LNCAP (cell line): ENCODE data around the gene WIPI1.

Source experiments
- CTCF ChIP-seq: fragments of 450-650 bp; IDR thresholded peaks from 2 replicates; pipeline ENCODE4 v1.5.1; 2017; ENCODE audit warnings: mild to moderate bottlenecking

WIPI1 gene

DNA sequence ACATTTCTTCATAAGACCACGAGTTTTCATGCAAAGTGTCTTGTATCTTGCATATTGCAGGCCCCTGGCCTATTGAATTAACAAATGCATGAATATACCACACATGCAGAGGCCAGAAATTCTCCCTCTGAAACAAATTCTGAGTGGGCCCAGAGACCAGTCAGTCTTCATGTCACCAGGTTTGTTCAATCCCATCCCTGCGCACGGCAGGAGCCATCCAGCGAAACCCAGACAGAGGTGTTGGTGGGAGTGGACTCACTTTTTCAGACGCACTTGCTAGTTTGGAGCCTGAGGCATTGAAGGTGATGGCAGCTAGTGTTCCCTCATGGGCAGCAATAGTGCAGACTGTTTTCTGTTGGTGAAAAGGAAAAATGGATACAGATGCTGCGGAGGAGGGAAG, 21.9 kb downstream of the WIPI1 start:
- no peak for TF ChIP-seq CTCF

GRCh38 chr17:68433911-68434508, 23.3 kb downstream of the WIPI1 start:
- no peak for TF ChIP-seq CTCF

DNA sequence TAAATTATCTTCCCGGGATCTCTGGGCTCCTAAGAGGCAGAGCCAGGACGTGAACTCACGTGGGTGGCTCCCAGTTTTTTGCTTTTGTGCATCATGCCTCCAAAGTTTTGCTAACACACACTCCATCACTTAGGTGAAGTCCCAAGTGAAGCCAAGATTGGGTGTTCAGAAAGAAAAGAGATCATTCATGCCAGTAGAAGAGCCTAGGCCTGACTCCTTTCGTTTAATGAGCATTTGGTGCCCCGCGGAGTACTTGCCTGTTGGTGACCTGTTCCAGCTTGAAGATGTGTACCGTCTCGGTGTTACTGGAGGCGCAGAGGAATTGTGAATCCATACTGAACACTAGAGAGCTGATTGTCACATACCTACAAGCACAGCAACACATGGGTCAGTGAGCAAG, 24.1 kb downstream of the WIPI1 start:
- no peak for TF ChIP-seq CTCF

GRCh38 chr17:68432086-68432864, 25.0 kb downstream of the WIPI1 start:
- no peak; the same call in 1 of the 2 replicates for TF ChIP-seq CTCF

GRCh38 chr17:68431661-68432071, 25.6 kb downstream of the WIPI1 start:
- peak; percentile 51; the same call in 1 of the 2 replicates for TF ChIP-seq CTCF

DNA sequence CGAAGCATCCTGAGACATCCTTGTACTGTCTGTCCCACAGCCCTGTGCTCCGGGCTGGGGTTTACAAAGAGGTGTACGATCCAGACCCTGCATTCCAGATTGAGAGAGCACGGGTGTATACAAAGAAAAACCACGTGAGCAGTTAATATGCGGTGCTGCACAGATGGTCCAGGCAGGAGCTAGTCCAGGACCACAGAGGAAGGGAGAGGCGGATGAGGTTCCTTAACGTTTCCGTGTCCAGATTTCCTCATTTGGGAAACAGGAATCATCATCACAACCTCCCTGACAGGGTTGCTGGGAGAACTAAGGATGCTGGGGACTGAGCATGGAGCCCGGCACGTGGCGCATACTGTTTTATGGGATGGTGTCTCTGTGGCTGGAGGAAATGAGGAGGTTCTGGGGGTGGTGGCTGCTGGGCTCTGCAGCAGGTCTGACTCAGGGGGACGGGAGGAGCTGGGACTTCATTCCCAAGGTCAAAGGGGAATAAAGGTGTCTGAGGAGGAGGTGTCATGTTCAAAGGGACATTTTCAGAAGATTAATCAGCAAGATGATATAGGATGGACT, 26.2 kb downstream of the WIPI1 start:
- no peak for TF ChIP-seq CTCF

- no peak for TF ChIP-seq CTCF
These were observed 27.4 kb downstream of the WIPI1 start for GRCh38 chr17:68429881-68430280.
